Measurements from ENCODE around the gene GNA12. TPM values are rescaled to one million over a fixed set of nuclear protein-coding genes. Genes with fewer than 3 reads are reported as not detected.

Gene GNA12
- total RNA-seq, 1 donor from 2014 or later: 47.2 TPM

- Histone ChIP-seq H3K9me3 (no peaks in the 10 kb centered on the region), H3K4me3 (no peak overlapping the region), H3K4me1 (peaks cover 23% of the 10 kb centered on the region), H3K27me3 (no peaks in the 10 kb centered on the region), H3K27ac (no peak overlapping the region), H3K36me3 (peaks cover 16% of the 10 kb centered on the region)
- no peak for TF ChIP-seq CTCF (IDR thresholded peaks at IDR 0.05)
- DNase-seq (no peak), ATAC-seq (no peak)
- intact Hi-C loops (cut with DNase I): no loop called here
Observed at GRCh38 chr7:2837496-2837895, 6.6 kb downstream of the GNA12 start.

DNA sequence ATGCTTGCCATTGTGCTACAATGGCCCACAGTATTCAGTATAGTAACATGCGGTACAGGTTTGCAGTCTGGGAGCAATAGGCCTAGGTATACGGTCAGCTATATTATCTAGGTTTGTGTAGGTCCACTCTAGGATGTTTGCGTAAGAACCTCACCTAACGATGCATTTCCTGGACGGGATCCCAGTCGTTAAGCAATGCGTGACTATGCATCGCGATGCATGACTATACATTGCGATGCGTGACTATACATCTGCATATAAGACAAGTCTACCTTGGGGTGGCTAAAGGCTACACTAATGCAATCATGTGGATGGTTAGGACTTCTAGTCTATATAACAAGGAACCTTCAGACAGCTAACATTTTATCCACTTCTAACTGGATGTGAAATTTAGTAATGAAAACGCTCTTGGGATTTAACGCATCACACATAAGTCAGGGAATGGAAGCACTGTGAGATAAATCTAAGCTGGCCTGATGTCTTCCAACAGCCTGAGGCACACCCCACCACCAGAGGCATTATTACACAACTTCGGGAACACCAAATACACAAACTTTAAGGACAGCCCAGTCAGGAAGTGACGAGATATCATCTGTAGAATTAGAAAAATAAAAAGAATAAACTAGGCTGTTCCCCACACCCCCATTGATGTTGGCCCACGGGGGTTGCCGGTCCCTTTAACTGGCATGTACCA, 9.2 kb downstream of the GNA12 start:
- Histone ChIP-seq H3K27me3 (no peaks in the 10 kb centered on the region), H3K4me3 (no peak overlapping the region), H3K27ac (no peak overlapping the region), H3K9me3 (no peaks in the 10 kb centered on the region), H3K4me1 (peaks cover 11% of the 10 kb centered on the region), H3K36me3 (peaks cover 16% of the 10 kb centered on the region)
- ATAC-seq (no peak), DNase-seq (no peak)
- no peak for TF ChIP-seq CTCF (IDR thresholded peaks at IDR 0.05)
- intact Hi-C loops (cut with DNase I): no loop called here

GRCh38 chr7:2833083-2833910, 10.8 kb downstream of the GNA12 start:
- intact Hi-C loops (cut with DNase I): no loop called here
- Histone ChIP-seq H3K27me3 (no peaks in the 10 kb centered on the region), H3K9me3 (no peaks in the 10 kb centered on the region), H3K4me3 (no peak overlapping the region), H3K36me3 (peaks cover 16% of the 10 kb centered on the region), H3K4me1 (peaks cover 11% of the 10 kb centered on the region), H3K27ac (no peak overlapping the region)
- DNase-seq: no peak
- TF ChIP-seq CTCF (IDR thresholded peaks at IDR 0.05): no peak
- no peak for ATAC-seq

GRCh38 chr7:2832461-2832860, 11.6 kb downstream of the GNA12 start:
- TF ChIP-seq CTCF (IDR thresholded peaks at IDR 0.05): no peak
- ATAC-seq: no peak

GRCh38 chr7:2830609-2831376, 13.3 kb downstream of the GNA12 start:
- Histone ChIP-seq H3K4me1 (peaks cover 6% of the 10 kb centered on the region), H3K9me3 (no peaks in the 10 kb centered on the region)
- ATAC-seq: no peak

More at GRCh38 chr7:2832461-2832860, 11.6 kb downstream of the GNA12 start:
- peaks cover 16% of the 10 kb centered on the region for H3K36me3 ChIP-seq
- no peaks in the 10 kb centered on the region for H3K9me3 ChIP-seq
- peaks cover 4% of the 10 kb centered on the region for H3K4me1 ChIP-seq
- no peak overlapping the region for H3K27ac ChIP-seq
- no peak overlapping the region for H3K4me3 ChIP-seq
- intact Hi-C loops (cut with DNase I): no loop called here
- H3K27me3 ChIP-seq: no peaks in the 10 kb centered on the region
- no peak for DNase-seq

More at GRCh38 chr7:2830609-2831376, 13.3 kb downstream of the GNA12 start:
- TF ChIP-seq CTCF (IDR thresholded peaks at IDR 0.05): no peak
- no peak for DNase-seq
- Histone ChIP-seq H3K27ac (no peak overlapping the region), H3K27me3 (no peaks in the 10 kb centered on the region), H3K4me3 (no peak overlapping the region), H3K36me3 (peaks cover 16% of the 10 kb centered on the region)
- intact Hi-C loops (cut with DNase I): no loop called here

Measured in upper lobe of right lung (tissue), 1 donor.